Measurements from ENCODE around the gene DNAH17. TPM values are rescaled to one million over a fixed set of nuclear protein-coding genes. Genes with fewer than 3 reads are reported as not detected.
"Not testable (repeated sequence)": the region's sequence is repeated elsewhere in the genome, so short reads cannot be mapped to it uniquely, and the experiment has no call there.

DNAH17 gene
- total RNA-seq, 1 donor from 2014 or later: 0.45 TPM

- DNase-seq (ENCODE audit: low spot score): no peak
Observed at GRCh38 chr17:78524870-78525510, 52.2 kb downstream of the DNAH17 start.

DNA sequence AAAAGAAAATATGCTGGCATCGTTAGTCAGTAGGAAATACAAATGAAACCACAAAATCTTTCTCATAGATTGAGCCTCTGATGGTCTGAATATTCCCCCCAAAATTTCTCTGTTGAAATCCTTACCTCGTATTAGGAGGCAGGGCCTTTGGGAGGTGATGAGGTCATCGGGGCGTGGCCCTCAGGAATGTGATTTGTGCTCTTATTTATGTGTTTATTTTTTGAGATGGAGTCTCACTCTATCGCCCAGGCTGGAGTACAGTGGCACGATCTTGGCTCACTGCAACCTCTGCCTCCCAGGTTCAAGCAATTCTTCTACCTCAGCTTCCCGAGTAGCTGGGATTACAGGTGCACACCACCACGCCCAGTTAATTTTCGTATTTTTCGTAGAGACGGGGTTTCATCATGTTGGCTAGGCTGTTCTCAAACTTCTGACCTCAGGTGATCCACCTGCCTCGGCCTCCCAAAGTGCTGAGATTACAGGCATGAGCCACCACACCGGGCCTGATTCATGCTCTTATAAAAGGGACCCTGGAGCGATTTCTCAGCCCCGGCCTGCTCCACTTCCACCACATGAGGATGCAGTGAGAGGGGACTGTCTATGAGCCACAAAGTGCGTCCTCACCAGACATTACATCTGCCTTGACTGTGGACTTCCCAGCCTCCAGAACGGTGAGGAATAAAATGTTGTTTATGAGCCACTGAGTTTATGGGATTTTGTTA lies 53.1 kb downstream of the DNAH17 start:
- DNase-seq (ENCODE audit: low spot score): no peak

- no peak for DNase-seq (ENCODE audit: low spot score)
Observed at GRCh38 chr17:78522031-78522809, 55.0 kb downstream of the DNAH17 start.

- no peak for DNase-seq (ENCODE audit: low spot score)
Observed at GRCh38 chr17:78517421-78517820, 59.8 kb downstream of the DNAH17 start.

DNA sequence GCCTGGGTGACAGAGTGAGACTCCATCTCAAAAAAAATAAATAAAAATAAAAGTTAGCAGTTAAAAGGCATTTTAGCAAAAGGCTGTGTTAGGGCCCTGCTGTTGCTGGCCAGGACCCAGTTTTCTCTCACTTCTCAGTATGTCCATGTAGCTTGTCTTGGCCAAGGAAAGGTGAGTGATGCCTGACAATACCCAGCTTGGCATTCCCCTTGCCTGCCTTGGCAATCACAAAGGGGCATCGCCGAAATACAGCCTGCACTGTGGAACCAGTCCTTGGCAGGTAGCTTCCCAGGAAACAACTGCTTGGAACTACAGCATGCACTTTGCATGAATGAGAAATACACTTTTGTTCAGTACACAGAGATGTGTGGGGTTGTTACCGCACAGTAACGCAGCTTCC lies 61.7 kb downstream of the DNAH17 start:
- DNase-seq (ENCODE audit: low spot score): no peak

DNA sequence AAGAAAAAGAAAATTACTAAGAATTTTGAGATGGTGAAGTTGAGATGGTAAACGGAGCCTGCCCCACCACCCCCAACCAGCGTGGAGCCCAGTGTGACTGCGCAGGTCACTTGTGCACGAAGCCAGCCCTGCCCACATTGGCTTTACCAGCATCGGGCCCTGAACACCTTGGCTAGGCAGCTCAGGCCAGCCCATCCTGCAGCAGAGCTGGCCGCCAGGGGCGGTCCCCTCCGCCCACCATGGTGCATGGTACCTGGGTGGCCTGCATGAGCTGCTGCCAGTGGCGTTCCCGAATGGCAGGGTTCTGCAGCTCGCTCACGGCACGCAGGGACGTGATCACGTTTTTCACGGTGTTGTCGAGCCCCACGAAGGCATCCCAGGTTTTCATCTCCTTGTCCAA lies 62.7 kb downstream of the DNAH17 start:
- DNase-seq (ENCODE audit: low spot score): no peak

- DNase-seq (ENCODE audit: low spot score): no peak
Observed at GRCh38 chr17:78512976-78513375, 64.2 kb downstream of the DNAH17 start.

DNA sequence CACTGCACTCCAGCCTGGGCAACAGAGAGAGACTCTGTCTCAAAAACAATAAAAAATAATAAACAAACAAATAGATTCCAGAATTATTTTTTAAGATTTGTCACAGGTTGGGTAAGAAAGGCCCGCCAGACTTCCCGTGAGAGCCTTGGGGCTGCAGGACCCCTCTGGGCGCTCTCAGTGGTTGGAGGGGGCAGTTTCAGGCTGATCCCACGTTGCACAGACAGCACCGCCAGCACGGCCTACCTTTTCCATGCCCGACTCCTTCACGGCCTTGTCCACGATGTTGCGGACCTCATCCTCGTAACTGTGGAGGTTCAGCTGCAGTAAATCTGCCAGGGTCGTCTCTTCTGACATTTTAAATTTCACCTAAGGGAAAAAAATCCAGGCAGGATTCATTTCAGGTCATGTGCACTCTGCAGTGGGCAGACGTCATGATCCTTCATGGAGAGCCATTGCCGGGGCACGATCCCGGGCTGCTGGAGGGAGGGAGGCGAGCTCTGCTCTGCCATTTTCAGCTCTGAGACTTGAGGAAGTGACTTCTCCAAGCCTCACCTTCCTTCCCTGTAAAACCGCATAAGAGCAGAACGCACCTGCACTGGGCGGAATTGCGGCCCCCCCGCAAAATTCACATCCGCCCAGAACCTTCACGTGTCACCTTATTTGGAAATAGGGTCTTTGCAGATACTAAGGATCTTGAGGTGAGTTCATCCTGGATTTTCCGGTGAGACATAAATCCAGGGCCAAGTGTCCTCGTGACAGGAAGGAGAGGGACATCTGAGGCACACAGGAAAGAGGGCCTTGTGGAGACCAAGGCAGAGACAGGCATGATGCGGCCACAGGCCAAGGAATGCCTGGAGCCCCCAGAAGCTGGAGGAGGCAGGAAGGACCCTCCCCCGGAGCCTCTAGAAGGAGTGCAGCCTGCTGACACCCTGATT lies 66.8 kb downstream of the DNAH17 start:
- no peak for DNase-seq (ENCODE audit: low spot score)

GRCh38 chr17:78507526-78507925 lies 69.7 kb downstream of the DNAH17 start:
- DNase-seq (ENCODE audit: low spot score): no peak

- no peak for DNase-seq (ENCODE audit: low spot score)
Observed at GRCh38 chr17:78506454-78507309, 70.5 kb downstream of the DNAH17 start.

DNA sequence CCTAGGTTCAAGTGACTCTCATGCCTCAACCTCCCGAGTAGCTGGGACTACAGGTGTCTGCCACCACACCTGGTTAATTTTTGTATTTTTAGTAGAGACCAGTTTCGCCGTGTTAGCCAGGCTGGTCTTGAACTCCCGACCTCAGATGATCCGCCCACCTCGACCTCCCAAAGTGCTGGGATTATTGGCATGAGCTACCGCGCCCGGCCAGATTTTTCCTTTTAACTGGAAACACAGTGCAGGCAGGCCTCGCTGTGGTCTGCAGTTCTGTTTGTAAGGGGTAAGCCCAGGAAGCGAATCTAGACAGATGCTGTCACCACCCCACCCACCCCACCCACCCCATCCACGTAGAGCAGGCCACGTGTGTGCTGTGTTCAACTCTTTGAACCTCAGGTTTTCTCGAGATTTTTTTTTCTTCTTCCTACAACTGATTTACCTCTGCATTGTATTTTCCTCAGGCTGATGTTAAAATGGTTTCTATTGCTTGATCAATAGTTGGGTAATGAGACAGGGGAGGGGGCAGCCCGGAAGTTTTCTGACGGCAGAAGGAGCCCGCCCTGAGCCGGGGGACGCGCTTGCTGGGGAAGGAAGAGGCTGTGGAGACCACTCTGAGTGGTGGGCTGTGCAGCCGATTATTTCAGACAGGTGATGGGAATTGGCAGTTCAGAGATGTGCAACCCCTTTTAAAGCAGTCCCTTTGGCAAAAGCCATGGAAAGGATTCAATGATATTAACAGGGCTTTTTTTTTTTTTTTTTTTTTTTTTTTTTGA lies 72.9 kb downstream of the DNAH17 start:
- no peak for DNase-seq (ENCODE audit: low spot score)

GRCh38 chr17:78503388-78503787 lies 73.8 kb downstream of the DNAH17 start:
- not testable (repeated sequence) for DNase-seq (ENCODE audit: low spot score)

GRCh38 chr17:78502611-78503148 lies 74.5 kb downstream of the DNAH17 start:
- DNase-seq (ENCODE audit: low spot score): no peak

GRCh38 chr17:78501241-78502036 lies 75.8 kb downstream of the DNAH17 start:
- DNase-seq (ENCODE audit: low spot score): no peak

GRCh38 chr17:78500806-78501205 lies 76.4 kb downstream of the DNAH17 start:
- no peak for DNase-seq (ENCODE audit: low spot score)

DNA sequence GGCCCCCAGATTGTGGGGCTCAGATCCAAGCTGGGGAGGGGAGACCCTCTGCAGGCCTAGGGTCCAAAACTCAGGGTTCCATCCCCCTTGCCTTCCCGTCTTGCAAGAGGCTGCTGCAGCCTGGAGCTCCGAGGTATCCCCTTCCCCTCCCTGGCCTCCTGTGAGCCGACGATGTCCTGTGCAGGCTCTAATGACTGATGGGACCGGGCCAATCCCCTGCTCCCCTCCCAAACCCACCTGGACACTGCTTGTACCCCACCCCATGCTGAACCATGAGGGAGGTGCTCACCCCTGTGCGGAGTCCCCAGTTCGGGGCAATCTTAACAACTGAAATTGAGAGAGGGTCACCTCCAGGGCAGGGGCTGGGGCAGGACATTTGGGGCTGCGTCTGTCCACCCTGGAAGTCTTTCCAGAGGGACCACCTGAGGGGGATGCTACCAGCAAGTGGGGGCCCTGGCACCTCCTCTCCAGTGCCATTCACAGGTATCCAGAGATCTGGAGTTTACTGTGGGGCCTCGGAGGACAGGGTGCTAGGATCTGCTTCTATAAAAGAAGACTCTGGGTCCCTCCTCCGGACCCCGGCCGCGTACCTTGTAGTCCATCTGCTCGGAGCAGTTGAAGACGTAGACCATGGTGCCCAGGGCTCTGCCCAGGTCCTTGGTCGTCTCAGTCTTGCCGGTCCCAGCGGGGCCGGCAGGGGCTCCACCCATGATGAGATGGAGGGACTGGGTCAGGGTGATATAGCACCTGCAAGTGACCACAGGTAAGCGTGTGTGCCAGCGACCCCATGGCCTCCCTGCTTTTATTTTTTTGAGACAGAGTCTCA lies 77.3 kb downstream of the DNAH17 start:
- no peak for DNase-seq (ENCODE audit: low spot score)

GRCh38 chr17:78498848-78499247 lies 78.3 kb downstream of the DNAH17 start:
- DNase-seq (ENCODE audit: low spot score): no peak
